GM18870 (cell line): ENCODE measurements around the gene OR6C76.
"Not testable (repeated sequence)": the region's sequence is repeated elsewhere in the genome, so short reads cannot be mapped to it uniquely, and the experiment has no call there.

Experiments
- ATAC-seq: cut with Tn5 transposase; IDR thresholded peaks from one replicate; pipeline ENCODE4 v1.9.1; 2021; ENCODE audit warnings: moderate library complexity; ENCODE audit not compliant: unreplicated experiment

Gene OR6C76

GRCh38 chr12:55425954-55426353 is at the start of gene OR6C76:
TSS of gene OR6C76 (plus strand) at chr12:55426254. CDS start at chr12:55426254, 0 bp downstream.
- no peak for ATAC-seq

GRCh38 chr12:55385891-55386290 is 40.2 kb upstream of the OR6C76 start:
- no peak for ATAC-seq

GRCh38 chr12:55392032-55392795 is 33.8 kb upstream of the OR6C76 start:
- ATAC-seq, result no peak

GRCh38 chr12:55396326-55396725 is 29.7 kb upstream of the OR6C76 start:
- ATAC-seq, result no peak

- no peak for ATAC-seq
Measured at GRCh38 chr12:55400229-55400628, 25.8 kb upstream of the OR6C76 start, which contains the start of gene OR6C65. TSS of gene OR6C65 (plus strand) at chr12:55400529. CDS start at chr12:55400529, 0 bp downstream.

GRCh38 chr12:55407866-55408265 is 18.2 kb upstream of the OR6C76 start:
- ATAC-seq, result no peak

GRCh38 chr12:55409133-55409532 is 16.9 kb upstream of the OR6C76 start:
- ATAC-seq, result not testable (repeated sequence)

GRCh38 chr12:55412138-55412537 is 13.9 kb upstream of the OR6C76 start:
- ATAC-seq, result not testable (repeated sequence)

- not testable (repeated sequence) for ATAC-seq
Measured at GRCh38 chr12:55413498-55414388, 12.3 kb upstream of the OR6C76 start.

- not testable (repeated sequence) for ATAC-seq
Measured at GRCh38 chr12:55414396-55414823, 11.6 kb upstream of the OR6C76 start.

- not testable (repeated sequence) for ATAC-seq
Measured at GRCh38 chr12:55414889-55415288, 11.2 kb upstream of the OR6C76 start.

GRCh38 chr12:55416961-55417360 is 9.1 kb upstream of the OR6C76 start:
- ATAC-seq, result no peak

- ATAC-seq, result no peak
Measured at GRCh38 chr12:55420307-55420962, 5.6 kb upstream of the OR6C76 start.

GRCh38 chr12:55428331-55429243 is 2.5 kb downstream of the OR6C76 start:
- no peak for ATAC-seq

GRCh38 chr12:55441233-55441632 is 15.2 kb downstream of the OR6C76 start:
- ATAC-seq, result not testable (repeated sequence)

- no peak for ATAC-seq
Measured at GRCh38 chr12:55443776-55444175, 17.7 kb downstream of the OR6C76 start, which contains the start of gene OR6C2. TSS of gene OR6C2 (plus strand) at chr12:55444076. CDS start at chr12:55452214, 8,138 bp downstream.

- ATAC-seq, result no peak
Measured at GRCh38 chr12:55445357-55445756, 19.3 kb downstream of the OR6C76 start.

GRCh38 chr12:55446326-55446725 is 20.3 kb downstream of the OR6C76 start:
- no peak for ATAC-seq

- no peak for ATAC-seq
Measured at GRCh38 chr12:55448825-55449224, 22.8 kb downstream of the OR6C76 start.

GRCh38 chr12:55464926-55465325 is 38.9 kb downstream of the OR6C76 start:
- ATAC-seq, result not testable (repeated sequence)
